ENCODE data around the gene RASD2.

Gene RASD2

GRCh38 chr22:35518811-35519210, 21.8 kb upstream of the RASD2 start:
- DNase-seq (ENCODE audit: low read depth, low spot score), result no peak

- no peak for DNase-seq (ENCODE audit: low read depth, low spot score)
These were observed 21.2 kb upstream of the RASD2 start for GRCh38 chr22:35519306-35520000.

- no peak for DNase-seq (ENCODE audit: low read depth, low spot score)
These were observed 19.0 kb upstream of the RASD2 start for GRCh38 chr22:35521358-35522224.

GRCh38 chr22:35522225-35523149, 18.1 kb upstream of the RASD2 start:
- no peak for DNase-seq (ENCODE audit: low read depth, low spot score)

DNA sequence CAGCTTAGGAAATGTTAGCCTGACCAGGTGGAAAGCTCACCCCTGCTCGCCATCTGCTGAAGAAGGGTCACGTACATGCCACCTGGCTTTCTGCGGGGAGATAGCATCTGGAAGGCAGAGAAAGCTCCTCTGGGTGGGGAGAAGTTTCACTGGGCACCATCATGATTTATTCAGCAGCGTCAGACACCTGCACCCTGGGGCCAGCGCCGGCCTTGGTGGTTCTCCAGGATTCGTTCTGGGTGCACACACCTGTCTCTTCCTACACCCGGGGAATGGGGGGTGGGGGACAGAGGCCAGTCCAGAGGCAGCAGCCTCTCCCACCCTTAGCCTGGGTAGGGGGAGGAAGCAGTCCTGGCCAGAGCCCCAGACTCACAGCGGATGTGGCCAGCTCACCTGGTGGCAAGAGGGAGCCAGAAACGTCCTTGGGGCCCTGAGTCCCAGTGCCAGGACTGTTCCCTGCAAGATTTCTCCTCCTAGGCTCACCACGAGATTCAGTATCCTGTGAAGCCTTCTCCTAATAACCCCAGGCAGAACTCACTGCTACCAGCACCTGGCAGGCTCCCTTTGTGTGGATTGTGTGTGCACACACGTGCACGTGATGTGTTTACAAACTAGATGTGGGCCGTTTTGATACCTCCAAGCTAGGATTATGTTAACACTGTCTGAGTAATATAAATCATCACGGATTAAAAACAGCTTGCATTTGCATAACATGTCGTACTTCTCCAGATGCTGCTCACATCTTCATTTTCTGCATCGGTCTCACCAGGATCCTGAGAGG, 17.3 kb upstream of the RASD2 start:
- DNase-seq (ENCODE audit: low read depth, low spot score), result no peak

DNA sequence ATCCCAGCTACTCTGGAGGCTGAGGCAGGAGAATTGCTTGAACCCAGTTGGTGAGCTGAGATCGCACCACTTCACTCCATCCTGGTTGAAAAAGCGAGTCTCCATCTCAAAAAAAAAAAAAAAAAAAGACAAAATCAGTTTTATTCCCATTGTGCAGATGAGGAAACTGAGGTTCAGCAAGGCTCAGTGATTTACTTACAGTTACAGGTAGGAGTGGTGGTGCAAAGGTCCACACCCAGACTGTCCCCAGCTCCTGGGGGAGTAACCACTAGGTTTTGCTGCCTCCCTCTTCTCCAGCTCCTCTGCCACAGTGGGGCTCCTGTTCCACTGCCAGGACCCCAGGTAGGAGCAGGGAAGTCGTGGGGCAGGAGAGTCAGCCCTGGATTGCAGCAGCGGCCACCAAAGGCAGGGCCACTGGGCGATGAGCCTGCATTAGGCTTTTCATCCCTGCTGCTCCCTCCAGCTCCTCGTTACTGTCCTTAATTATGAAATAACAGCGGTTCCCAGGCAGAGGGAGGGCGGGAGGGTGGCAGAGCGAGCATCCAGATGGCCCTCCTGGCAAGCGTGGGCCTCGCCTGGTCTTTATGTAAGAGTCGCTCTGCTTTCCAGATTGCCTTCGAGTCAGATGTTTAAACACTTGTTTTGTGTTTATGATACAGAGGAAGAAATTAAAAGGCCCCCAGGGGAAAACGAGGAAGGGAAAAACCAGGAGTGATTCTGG, 15.5 kb upstream of the RASD2 start:
- DNase-seq (ENCODE audit: low read depth, low spot score), result no peak

DNA sequence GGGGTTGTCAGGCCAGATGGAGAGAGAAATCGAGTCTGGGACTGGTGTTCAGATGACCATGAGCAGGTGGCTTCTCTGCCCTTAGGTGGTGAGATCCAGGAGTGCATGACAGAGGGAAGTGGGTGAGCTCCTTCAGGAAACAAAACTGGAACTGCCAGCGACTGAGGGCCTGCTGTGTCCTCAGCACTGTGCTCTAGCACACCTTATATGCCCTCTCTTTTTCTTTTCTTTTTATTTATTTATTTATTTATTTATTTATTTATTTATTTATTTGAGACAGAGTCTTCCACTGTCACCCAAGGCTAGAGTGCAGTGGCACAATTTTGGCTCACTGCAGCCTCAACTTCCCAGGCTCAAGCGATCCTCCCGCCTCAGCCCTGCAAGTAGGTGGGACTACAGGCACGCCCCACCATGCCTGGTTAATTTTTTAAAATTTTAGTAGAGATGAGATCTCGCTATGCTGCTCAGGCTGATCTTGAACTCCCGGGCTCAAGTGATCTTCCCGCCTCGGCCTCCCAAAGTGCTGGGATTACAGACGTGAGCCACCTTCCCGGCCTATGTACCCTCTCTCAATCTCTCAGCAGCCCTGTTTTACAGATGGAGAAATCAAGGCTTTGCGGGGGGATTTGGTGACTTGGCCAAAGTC, 14.8 kb upstream of the RASD2 start:
- DNase-seq (ENCODE audit: low read depth, low spot score), result no peak

GRCh38 chr22:35526333-35526979, 14.2 kb upstream of the RASD2 start:
- no peak for DNase-seq (ENCODE audit: low read depth, low spot score)

DNA sequence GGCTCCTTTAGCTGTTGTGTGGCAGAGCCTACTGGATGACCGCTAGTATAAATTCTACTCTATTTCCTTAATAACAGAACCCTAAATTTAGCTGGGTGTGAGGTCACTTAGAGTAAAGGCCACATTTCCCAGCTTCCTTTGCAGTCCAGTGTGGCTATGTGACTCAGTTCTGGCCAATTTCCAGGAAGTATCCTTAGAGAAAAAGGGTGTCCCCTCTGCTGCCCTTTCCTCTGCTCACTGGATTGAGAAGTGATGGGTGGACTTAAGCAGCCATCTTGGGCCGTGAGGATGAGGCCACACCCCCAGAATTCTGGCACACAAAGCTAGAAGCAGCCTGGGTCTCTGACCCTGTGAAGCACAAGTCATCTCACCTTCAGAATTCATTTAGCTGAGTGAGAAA, 11.7 kb upstream of the RASD2 start:
- no peak for DNase-seq (ENCODE audit: low read depth, low spot score)

- DNase-seq (ENCODE audit: low read depth, low spot score), result no peak
These were observed 9.9 kb upstream of the RASD2 start for GRCh38 chr22:35530700-35531099.

- DNase-seq (ENCODE audit: low read depth, low spot score), result no peak
These were observed 9.4 kb upstream of the RASD2 start for GRCh38 chr22:35531202-35531601.

GRCh38 chr22:35531676-35532075, 9.0 kb upstream of the RASD2 start:
- DNase-seq (ENCODE audit: low read depth, low spot score), result no peak

- DNase-seq (ENCODE audit: low read depth, low spot score), result no peak
These were observed 7.1 kb upstream of the RASD2 start for GRCh38 chr22:35533365-35534029.

- DNase-seq (ENCODE audit: low read depth, low spot score), result no peak
These were observed 6.5 kb upstream of the RASD2 start for GRCh38 chr22:35534091-35534490.

- DNase-seq (ENCODE audit: low read depth, low spot score), result no peak
These were observed 3.4 kb upstream of the RASD2 start for GRCh38 chr22:35537232-35537631.

- no peak for DNase-seq (ENCODE audit: low read depth, low spot score)
These were observed 1.8 kb upstream of the RASD2 start for GRCh38 chr22:35538801-35539321.

- DNase-seq (ENCODE audit: low read depth, low spot score), result no peak
These were observed 1.1 kb upstream of the RASD2 start for GRCh38 chr22:35539487-35539886.

DNA sequence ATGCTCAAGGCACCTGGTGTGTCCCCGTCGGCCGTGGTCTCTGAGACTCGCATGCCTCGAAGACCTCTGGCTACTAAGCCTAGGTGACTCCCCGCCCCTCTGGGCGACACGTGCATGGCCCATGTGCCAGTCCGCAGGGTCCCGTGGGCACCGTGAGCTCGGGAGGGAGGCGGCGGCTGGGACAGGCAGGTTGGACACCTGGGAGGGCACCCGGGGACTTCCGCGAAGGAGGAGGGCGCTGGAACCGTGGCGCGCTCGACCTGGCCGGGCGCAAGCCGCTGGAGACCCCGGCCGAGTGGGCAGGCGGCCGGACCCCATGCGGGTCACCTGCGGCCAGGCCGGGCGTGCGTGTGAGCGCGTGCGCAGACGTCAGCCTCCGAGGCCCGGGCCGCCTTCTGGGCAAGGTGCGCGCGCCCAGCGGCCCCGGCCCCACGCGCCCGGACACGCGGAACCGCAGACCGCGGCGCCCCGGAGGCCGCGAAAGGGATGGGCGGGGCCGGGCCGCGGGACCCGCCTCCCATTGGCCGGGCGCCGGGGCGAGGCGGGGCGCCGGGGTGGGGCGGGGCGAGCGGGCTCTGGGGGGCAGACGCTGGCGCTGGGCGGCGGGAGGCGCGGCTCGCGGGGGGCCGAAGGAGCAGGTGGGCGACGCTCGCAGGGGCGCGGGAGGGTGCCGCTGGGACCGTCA, 579 bp upstream of the RASD2 start:
- no peak for DNase-seq (ENCODE audit: low read depth, low spot score)

Measured in smooth muscle cell of the brain vasculature (primary cell).